Measurements from ENCODE around the gene FRMD8. TPM values are rescaled to one million over a fixed set of nuclear protein-coding genes. Genes with fewer than 3 reads are reported as not detected.
A peak's percentile ranks its signal among the peaks of the same experiment; 100 is the strongest.

The FRMD8 gene
- total and polyA plus RNA-seq, 2 donors (not counting 3 experiments of a cell fraction or from before 2014, with no cell fraction given): 36.4 to 53.9 TPM

DNA sequence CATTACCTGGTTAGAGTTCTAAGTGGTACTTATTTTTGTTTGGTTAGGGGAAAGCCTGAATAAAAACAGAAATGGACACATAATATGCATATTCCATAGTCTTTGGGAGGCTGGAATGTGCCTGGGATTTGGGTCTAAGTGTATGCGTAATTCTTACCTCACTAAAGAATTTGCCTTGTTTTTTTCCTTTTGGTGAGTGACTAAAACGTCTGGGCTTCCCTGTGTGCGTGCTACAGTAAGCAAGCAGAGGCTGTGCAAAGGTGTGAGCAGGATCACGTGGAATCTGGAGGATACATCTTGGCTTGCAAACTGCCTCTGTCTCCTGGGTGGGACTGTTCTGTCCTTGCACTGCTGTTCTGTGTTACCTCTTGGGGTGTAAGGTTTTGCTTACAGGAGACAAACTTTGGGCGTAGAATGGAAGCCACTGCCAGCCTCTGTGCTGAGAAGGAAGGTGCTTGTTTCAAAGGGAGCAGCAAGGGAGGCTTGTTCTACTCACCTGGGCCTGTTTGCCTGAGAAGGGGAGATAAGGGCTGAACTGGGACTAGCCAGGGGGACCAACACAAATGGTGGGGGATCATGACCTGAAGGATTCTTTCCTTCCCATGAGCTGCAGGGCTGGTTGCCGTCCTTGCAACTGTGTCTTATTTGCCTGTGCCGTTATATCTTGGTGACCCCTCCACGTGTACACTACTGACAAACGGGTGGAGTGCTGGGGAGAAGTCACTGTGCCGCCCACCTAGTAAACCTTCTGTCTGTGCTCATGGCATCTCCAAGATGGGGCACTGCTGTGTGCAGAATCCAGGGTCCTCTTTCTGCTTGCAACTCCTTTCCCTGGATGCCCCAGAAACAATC is 40.6 kb downstream of the FRMD8 start:
- DNase-seq (ENCODE audit: low read depth, low spot score): peak; percentile 54
- H3K9me3 ChIP-seq (replicated peaks; ENCODE audit: control insufficient read depth, insufficient read depth, low read length): no peaks in the 10 kb centered on the region
- no TSS peak for BruUV-seq (replicated peaks)

GRCh38 chr11:65427691-65428577 is 41.5 kb downstream of the FRMD8 start:
- no TSS peak for BruUV-seq (replicated peaks)
- peaks cover 100% of the 10 kb centered on the region for H3K79me2 ChIP-seq (ENCODE audit: control insufficient read depth, insufficient read depth, low read length)
- intact Hi-C loops (cut with micrococcal nuclease) (loop anchor here (2.0 kb wide), 1 partner anchor 79 kb away; no protein-coding TSS in a partner anchor), dilution Hi-C loops (cut with MboI; ENCODE audit: extremely low pct_ligation_motif_present, low sequenced_read_pairs) (no loop called here)
- FAIRE-seq (no peak), DNase-seq (ENCODE audit: low read depth, low spot score) (peak; percentile 70)
- ChIA-PET CTCF (interaction anchor here (1.0 kb wide), 1 partner anchor 83 kb away, joined by 4 read pairs; no protein-coding TSS in a partner anchor), POLR2A (interaction anchor here (0.5 to 1.5 kb wide), 4 partner anchors 9 to 77 kb away, joined by 3 to 8 read pairs (median 3); partner anchors contain the start of gene MALAT1)
- H2AFZ ChIP-seq (ENCODE audit: low read depth, low read length): no peak overlapping the region
- H3K27ac ChIP-seq (ENCODE audit: insufficient read depth, low read depth, low read length): peak overlapping the region; percentile 9
- peak overlapping the region; percentile 91 for H3K4me2 ChIP-seq (ENCODE audit: insufficient read depth, low read length)
- H4K20me1 ChIP-seq (replicated peaks; ENCODE audit: control insufficient read depth, extremely low read depth, insufficient read depth, low read length): peaks cover 5% of the 10 kb centered on the region
- TF ChIP-seq POLR2AphosphoS5 (IDR thresholded peaks at IDR 0.05; ENCODE audit: insufficient read depth, low read depth, low read length) (peak; percentile 81), POLR2A (IDR thresholded peaks at IDR 0.05; ENCODE audit: low read depth, low read length) (no peak), MYC (IDR thresholded peaks at IDR 0.05; ENCODE audit: low read depth, low read length) (no peak)
- no peaks in the 10 kb centered on the region for H3K9me1 ChIP-seq (replicated peaks; ENCODE audit: control insufficient read depth, extremely low read depth, insufficient read depth, low read length)
- H3K36me3 ChIP-seq (ENCODE audit: control insufficient read depth in 2 of 2, extremely low read depth in 1 of 2, insufficient read depth in 2 of 2, low read length in 2 of 2): peaks cover 4 to 8% of the 10 kb centered on the region in 2 experiments
- H3K4me3 ChIP-seq (replicated peaks in 1 of 3; ENCODE audit: insufficient read depth in 1 of 3, low read depth in 1 of 3, low read length in 3 of 3): peak overlapping the region in 2 of 3 experiments; percentile 67 to 95
- no peaks in the 10 kb centered on the region for H3K27me3 ChIP-seq (ENCODE audit: control insufficient read depth in 2 of 2, insufficient read depth in 2 of 2, low read length in 2 of 2)
- peaks cover 36% of the 10 kb centered on the region for H3K4me1 ChIP-seq (ENCODE audit: control insufficient read depth, extremely low read depth, insufficient read depth, low read length)
- H3K9me3 ChIP-seq (replicated peaks; ENCODE audit: control insufficient read depth, insufficient read depth, low read length): no peaks in the 10 kb centered on the region
- peak overlapping the region; percentile 98 for H3K9ac ChIP-seq (replicated peaks; ENCODE audit: extremely low read depth, insufficient read depth, low read length)

More for the DNA sequence above, 40.6 kb downstream of the FRMD8 start:
- intact Hi-C loops (cut with micrococcal nuclease): no loop called here
- dilution Hi-C loops (cut with MboI; ENCODE audit: extremely low pct_ligation_motif_present, low sequenced_read_pairs): no loop called here
- POLR2A ChIA-PET: interaction anchor here (0.6 to 3.9 kb wide), 6 partner anchors 8 to 82 kb away, joined by 3 to 19 read pairs (median 4); partner anchors contain the start of gene MALAT1
- Histone ChIP-seq H3K79me2 (ENCODE audit: control insufficient read depth, insufficient read depth, low read length) (peaks cover 97% of the 10 kb centered on the region), H3K9ac (replicated peaks; ENCODE audit: extremely low read depth, insufficient read depth, low read length) (peak overlapping the region; percentile 98), H3K27ac (ENCODE audit: insufficient read depth, low read depth, low read length) (peak overlapping the region; percentile 99), H2AFZ (ENCODE audit: low read depth, low read length) (no peak overlapping the region), H3K27me3 (ENCODE audit: control insufficient read depth in 2 of 2, insufficient read depth in 2 of 2, low read length in 2 of 2) (no peaks in the 10 kb centered on the region), H3K36me3 (ENCODE audit: control insufficient read depth in 2 of 2, extremely low read depth in 1 of 2, insufficient read depth in 2 of 2, low read length in 2 of 2) (peaks cover 4 to 8% of the 10 kb centered on the region in 2 experiments), H3K4me3 (replicated peaks in 1 of 3; ENCODE audit: insufficient read depth in 1 of 3, low read depth in 1 of 3, low read length in 3 of 3) (peak overlapping the region in 2 of 3 experiments; percentile 67 to 95), H4K20me1 (replicated peaks; ENCODE audit: control insufficient read depth, extremely low read depth, insufficient read depth, low read length) (peaks cover 5% of the 10 kb centered on the region), H3K4me2 (ENCODE audit: insufficient read depth, low read length) (peak overlapping the region; percentile 91), H3K9me1 (replicated peaks; ENCODE audit: control insufficient read depth, extremely low read depth, insufficient read depth, low read length) (no peaks in the 10 kb centered on the region), H3K4me1 (ENCODE audit: control insufficient read depth, extremely low read depth, insufficient read depth, low read length) (peaks cover 36% of the 10 kb centered on the region)
- FAIRE-seq: no peak
- CTCF ChIA-PET: interaction anchor here (1.0 to 1.2 kb wide), 2 partner anchors 11 to 83 kb away, joined by 3 to 4 read pairs; no protein-coding TSS in a partner anchor
- TF ChIP-seq POLR2AphosphoS5 (IDR thresholded peaks at IDR 0.05; ENCODE audit: insufficient read depth, low read depth, low read length) (peak; percentile 66), POLR2A (IDR thresholded peaks at IDR 0.05; ENCODE audit: low read depth, low read length) (peak; percentile 87), JUN (IDR thresholded peaks at IDR 0.05; ENCODE audit: borderline replicate concordance, insufficient read depth, insufficient read length, low read depth) (no peak)
